WTC11 (cell line): ENCODE results near the gene RUVBL1. TPM values are rescaled to one million over a fixed set of nuclear protein-coding genes. Genes with fewer than 3 reads are reported as not detected.

Experiments
- ATAC-seq: fragments of 200-7000 bp; cut with Tn5 transposase; 2 replicates; pipeline ENCODE4 v1.10.0; 2021; ENCODE audit warnings: mild to moderate bottlenecking, moderate library complexity
- CTCF ChIA-PET: fragments of 300-600 bp; sonication (Branson Sonifier 250); formaldehyde crosslinking; loops from one replicate; lab custom pipeline; 2021; ENCODE audit warnings: antibody characterized with exemption; lab: Charles Lee
- POLR2A ChIA-PET: fragments of 350-600 bp; sonication (Branson Sonifier 250); formaldehyde crosslinking; loops from one replicate; lab custom pipeline; 2021; ENCODE audit warnings: antibody characterized with exemption; lab: Charles Lee
- DNase-seq: peaks from one replicate; pipeline ENCODE4 v3.0.0; 2021; ENCODE audit warnings: low spot score
- H3K27ac Mint-ChIP-seq: 2 replicates; pipeline ENCODE4 v1.8.0; 2021; ENCODE audit warnings: mixed read lengths
- H3K27me3 Mint-ChIP-seq: 2 replicates; pipeline ENCODE4 v1.8.0; 2021; ENCODE audit warnings: low read depth, mild to moderate bottlenecking, moderate library complexity, mixed read lengths
- H3K36me3 Mint-ChIP-seq: 2 replicates; pipeline ENCODE4 v1.8.0; 2021; ENCODE audit warnings: mixed read lengths
- H3K4me1 Mint-ChIP-seq: 2 replicates; pipeline ENCODE4 v1.8.0; 2022; ENCODE audit warnings: mixed read lengths
- H3K4me3 Mint-ChIP-seq: 2 replicates; pipeline ENCODE4 v1.8.0; 2021; ENCODE audit warnings: mild to moderate bottlenecking, moderate library complexity, mixed read lengths
- H3K9me3 Mint-ChIP-seq: 2 replicates; pipeline ENCODE4 v1.8.0; 2021; ENCODE audit warnings: mixed read lengths
- AFF4 ChIP-seq: sonication (generic); formaldehyde crosslinking; IDR thresholded peaks from 2 replicates; pipeline ENCODE4 v1.8.1; 2023; ENCODE audit warnings: mild to moderate bottlenecking, missing genetic modification reagents, borderline replicate concordance
- CBFB ChIP-seq: sonication (generic); formaldehyde crosslinking; IDR thresholded peaks from 2 replicates; pipeline ENCODE4 v1.8.1; 2022; ENCODE audit warnings: mild to moderate bottlenecking, low read depth, missing genetic modification reagents
- CTCF ChIP-seq: fragments of 200-600 bp; IDR thresholded peaks from 2 replicates; pipeline ENCODE4 v1.8.0; 2022; ENCODE audit warnings: antibody characterized with exemption
- E2F1 ChIP-seq: sonication (generic); formaldehyde crosslinking; IDR thresholded peaks from 2 replicates; pipeline ENCODE4 v1.8.0; 2022; ENCODE audit warnings: mild to moderate bottlenecking, missing genetic modification reagents
- FOXP1 ChIP-seq: sonication (generic); formaldehyde crosslinking; IDR thresholded peaks from 2 replicates; pipeline ENCODE4 v1.8.0; 2022; ENCODE audit warnings: missing genetic modification reagents, mild to moderate bottlenecking, moderate library complexity, borderline replicate concordance
- MAX ChIP-seq: sonication (generic); formaldehyde crosslinking; IDR thresholded peaks from 2 replicates; pipeline ENCODE4 v1.8.0; 2022; ENCODE audit warnings: mild to moderate bottlenecking, missing genetic modification reagents
- MXD4 ChIP-seq: fragments of 250-450 bp; sonication (Bioruptor Pico); IDR thresholded peaks from 2 replicates; pipeline ENCODE4 v1.8.0; 2021; ENCODE audit warnings: mild to moderate bottlenecking, moderate library complexity, borderline replicate concordance
- NFYB ChIP-seq: sonication (generic); formaldehyde crosslinking; conservative IDR thresholded peaks from 2 replicates; pipeline ENCODE4 v1.8.0; 2022; ENCODE audit warnings: low read depth, missing genetic modification reagents
- NR2C2 ChIP-seq: sonication (generic); formaldehyde crosslinking; IDR thresholded peaks from 2 replicates; pipeline ENCODE4 v1.8.0; 2022; ENCODE audit warnings: mild to moderate bottlenecking, missing genetic modification reagents
- OVOL2 ChIP-seq: fragments of 250-450 bp; sonication (Bioruptor Pico); IDR thresholded peaks from 2 replicates; pipeline ENCODE4 v1.9.0; 2021; ENCODE audit warnings: mild to moderate bottlenecking, borderline replicate concordance
- SMAD4 ChIP-seq: sonication (generic); formaldehyde crosslinking; IDR thresholded peaks from 2 replicates; pipeline ENCODE4 v1.8.0; 2022; ENCODE audit warnings: mild to moderate bottlenecking, missing genetic modification reagents
- TCF7 ChIP-seq: sonication (generic); formaldehyde crosslinking; IDR thresholded peaks from 2 replicates; pipeline ENCODE4 v1.8.0; 2022; ENCODE audit warnings: mild to moderate bottlenecking, low read depth, missing genetic modification reagents, moderate library complexity
- TEAD1 ChIP-seq: sonication (generic); formaldehyde crosslinking; IDR thresholded peaks from 2 replicates; pipeline ENCODE4 v1.8.0; 2022; ENCODE audit warnings: mild to moderate bottlenecking, missing genetic modification reagents
- TEAD4 ChIP-seq: sonication (generic); formaldehyde crosslinking; IDR thresholded peaks from 2 replicates; pipeline ENCODE4 v1.8.0; 2022; ENCODE audit warnings: mild to moderate bottlenecking, missing genetic modification reagents
- ZBTB43 ChIP-seq: sonication (generic); formaldehyde crosslinking; IDR thresholded peaks from 2 replicates; pipeline ENCODE4 v1.8.1; 2023; ENCODE audit warnings: mild to moderate bottlenecking, missing genetic modification reagents
- ZNF317 ChIP-seq: sonication (generic); formaldehyde crosslinking; IDR thresholded peaks from 2 replicates; pipeline ENCODE4 v1.8.1; 2023; ENCODE audit warnings: low read depth, mild to moderate bottlenecking, moderate library complexity, missing genetic modification reagents, borderline replicate concordance
- ZNF396 ChIP-seq: fragments of 250-450 bp; sonication (Bioruptor Pico); IDR thresholded peaks from 2 replicates; pipeline ENCODE4 v1.8.0; 2021; ENCODE audit warnings: mild to moderate bottlenecking, moderate library complexity, borderline replicate concordance
- ZNF512 ChIP-seq: sonication (generic); formaldehyde crosslinking; IDR thresholded peaks from 2 replicates; pipeline ENCODE4 v1.8.1; 2022; ENCODE audit warnings: missing genetic modification reagents, borderline replicate concordance
- ZNF532 ChIP-seq: fragments of 250-450 bp; sonication (Bioruptor Pico); IDR thresholded peaks from 2 replicates; pipeline ENCODE4 v1.9.0; 2021; ENCODE audit warnings: mild to moderate bottlenecking, borderline replicate concordance
- total RNA-seq: library from RNA; stranded (reverse); gene quantifications from 3 replicates; pipeline ENCODE4 v1.2.3, GENCODE V29; 2021
- TF ChIP-seq, protein P1 (sequence below): sonication (generic); formaldehyde crosslinking; IDR thresholded peaks from 2 replicates; pipeline ENCODE4 v1.8.1; 2022; ENCODE audit warnings: mild to moderate bottlenecking, missing genetic modification reagents, moderate library complexity, borderline replicate concordance

Gene RUVBL1
- total RNA-seq, 1 experiment from 2014 or later: 118 TPM

DNA sequence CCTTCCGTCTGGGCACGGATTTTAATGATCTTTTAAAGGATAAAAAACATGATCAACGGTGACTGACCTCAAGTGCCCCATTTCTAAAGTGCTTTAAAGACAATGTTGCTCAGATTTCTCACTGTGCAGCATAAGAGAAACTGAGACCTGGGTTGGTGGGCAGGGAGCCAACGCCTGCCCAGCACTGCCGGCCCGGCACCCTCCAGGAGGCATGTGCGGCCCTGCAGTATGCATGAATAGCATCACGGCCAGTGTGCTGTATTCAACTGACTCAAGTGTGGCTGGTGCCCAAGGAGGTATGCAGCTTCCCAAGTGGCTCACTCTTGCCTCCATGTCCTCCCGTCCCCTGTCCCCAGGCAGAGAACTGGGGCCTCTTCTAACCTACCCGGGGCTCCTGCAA is 41.1 kb downstream of the RUVBL1 start:
- TF ChIP-seq FOXP1: no peak
- TF ChIP-seq SMAD4: no peak
- TF ChIP-seq TEAD4 (CRISPR knock-in tag): no peak
- TF ChIP-seq CBFB (CRISPR knock-in tag): no peak
- no peak for TF ChIP-seq CTCF
- no peak for TF ChIP-seq OVOL2 (CRISPR knock-in tag)
- TF ChIP-seq ZNF532 (CRISPR knock-in tag): no peak
- TF ChIP-seq NFYB (CRISPR knock-in tag): no peak
- no peak for TF ChIP-seq ZNF396 (CRISPR knock-in tag)
- TF ChIP-seq NR2C2: no peak
- TF ChIP-seq, protein P1, sequence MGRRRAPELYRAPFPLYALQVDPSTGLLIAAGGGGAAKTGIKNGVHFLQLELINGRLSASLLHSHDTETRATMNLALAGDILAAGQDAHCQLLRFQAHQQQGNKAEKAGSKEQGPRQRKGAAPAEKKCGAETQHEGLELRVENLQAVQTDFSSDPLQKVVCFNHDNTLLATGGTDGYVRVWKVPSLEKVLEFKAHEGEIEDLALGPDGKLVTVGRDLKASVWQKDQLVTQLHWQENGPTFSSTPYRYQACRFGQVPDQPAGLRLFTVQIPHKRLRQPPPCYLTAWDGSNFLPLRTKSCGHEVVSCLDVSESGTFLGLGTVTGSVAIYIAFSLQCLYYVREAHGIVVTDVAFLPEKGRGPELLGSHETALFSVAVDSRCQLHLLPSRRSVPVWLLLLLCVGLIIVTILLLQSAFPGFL (CRISPR knock-in tag): no peak
- TF ChIP-seq, all 79 proteins: peak for 0
- ATAC-seq (no peak), DNase-seq (no peak)
- CTCF ChIA-PET: interaction anchor here (1.3 to 2.2 kb wide), 2 partner anchors 14 to 51 kb away, joined by 4 to 8 read pairs; no protein-coding TSS in a partner anchor
- H3K4me3 Mint-ChIP-seq: no peak overlapping the region
- H3K27ac Mint-ChIP-seq: no peak overlapping the region
- peaks cover 3% of the 10 kb centered on the region; the same call in 1 of the 2 replicates for H3K4me1 Mint-ChIP-seq
- H3K36me3 Mint-ChIP-seq: peaks cover 70% of the 10 kb centered on the region
- H3K9me3 Mint-ChIP-seq: no peaks in the 10 kb centered on the region
- POLR2A ChIA-PET: no interaction called here
- H3K27me3 Mint-ChIP-seq: no peaks in the 10 kb centered on the region

GRCh38 chr3:128081846-128082245 is 41.8 kb downstream of the RUVBL1 start:
- ChIA-PET POLR2A (no interaction called here), CTCF (interaction anchor here (1.3 kb wide), 1 partner anchor 14 kb away, joined by 4 read pairs; no protein-coding TSS in a partner anchor)
- Mint-ChIP-seq H3K27ac (no peak overlapping the region), H3K36me3 (peaks cover 63% of the 10 kb centered on the region), H3K9me3 (no peaks in the 10 kb centered on the region), H3K4me1 (peaks cover 6% of the 10 kb centered on the region; the same call in 1 of the 2 replicates), H3K4me3 (no peak overlapping the region), H3K27me3 (no peaks in the 10 kb centered on the region)
- DNase-seq (no peak), ATAC-seq (no peak)
- no peak for TF ChIP-seq ZNF512 (CRISPR knock-in tag)
- no peak for TF ChIP-seq TCF7 (CRISPR knock-in tag)
- no peak for TF ChIP-seq AFF4 (CRISPR knock-in tag)
- no peak for TF ChIP-seq ZNF317 (CRISPR knock-in tag)
- TF ChIP-seq E2F1 (CRISPR knock-in tag): no peak
- no peak for TF ChIP-seq MAX (CRISPR knock-in tag)
- TF ChIP-seq ZBTB43: no peak
- TF ChIP-seq MXD4: no peak
- TF ChIP-seq TEAD1 (CRISPR knock-in tag): no peak
